HL-60 (cell line): ENCODE results near the gene FAM83G.

Experiments used
- DNase-seq, 2 experiments: peaks; one replicate each; pipeline ENCODE4 v3.0.0-alpha.2; 2010 to 2020; ENCODE audit warnings: low read depth in 1 of 2, low spot score in 1 of 2
- H3K27ac ChIP-seq: fragments of 250-450 bp; sonication (Bioruptor Pico); replicated peaks from 2 replicates; pipeline ENCODE4 v1.5.1; 2020; ENCODE audit warnings: mild to moderate bottlenecking, moderate library complexity
- H3K27me3 ChIP-seq: fragments of 250-450 bp; sonication (Bioruptor Pico); 2 replicates; pipeline ENCODE4 v1.5.1; 2021; ENCODE audit warnings: mild to moderate bottlenecking, moderate library complexity; ENCODE audit not compliant: insufficient read depth, poor library complexity, severe bottlenecking
- H3K4me3 ChIP-seq: replicated peaks from 2 replicates; pipeline ENCODE4 v1.5.1; 2011; ENCODE audit warnings: mild to moderate bottlenecking, control low read depth, low read length; ENCODE audit not compliant: insufficient read depth
- CTCF ChIP-seq: IDR thresholded peaks from one replicate; pipeline ENCODE4 v1.5.1; 2011; ENCODE audit warnings: low read length, control low read depth, inconsistent platforms; ENCODE audit not compliant: insufficient read depth
- GABPA ChIP-seq: IDR thresholded peaks from 2 replicates; pipeline ENCODE4 v1.6.1; 2012; ENCODE audit warnings: low read depth
- POLR2AphosphoS5 ChIP-seq: IDR thresholded peaks from 2 replicates; pipeline ENCODE4 v1.6.1; 2012; ENCODE audit warnings: low read depth
- REST ChIP-seq: IDR thresholded peaks from 2 replicates; pipeline ENCODE4 v1.6.1; 2012; ENCODE audit warnings: low read depth; ENCODE audit not compliant: insufficient replicate concordance
- SPI1 ChIP-seq: IDR thresholded peaks from 2 replicates; pipeline ENCODE4 v1.6.1; 2012; ENCODE audit warnings: low read depth, mild to moderate bottlenecking, borderline replicate concordance

FAM83G gene

GRCh38 chr17:18967916-18968315 is 36.6 kb downstream of the FAM83G start:
- H3K27me3 ChIP-seq: no peaks in the 10 kb centered on the region
- TF ChIP-seq CTCF (no peak), SPI1 (no peak), GABPA (no peak), POLR2AphosphoS5 (no peak), REST (no peak)
- no peak overlapping the region for H3K27ac ChIP-seq
- H3K4me3 ChIP-seq: no peak overlapping the region
- DNase-seq: no peak

DNA sequence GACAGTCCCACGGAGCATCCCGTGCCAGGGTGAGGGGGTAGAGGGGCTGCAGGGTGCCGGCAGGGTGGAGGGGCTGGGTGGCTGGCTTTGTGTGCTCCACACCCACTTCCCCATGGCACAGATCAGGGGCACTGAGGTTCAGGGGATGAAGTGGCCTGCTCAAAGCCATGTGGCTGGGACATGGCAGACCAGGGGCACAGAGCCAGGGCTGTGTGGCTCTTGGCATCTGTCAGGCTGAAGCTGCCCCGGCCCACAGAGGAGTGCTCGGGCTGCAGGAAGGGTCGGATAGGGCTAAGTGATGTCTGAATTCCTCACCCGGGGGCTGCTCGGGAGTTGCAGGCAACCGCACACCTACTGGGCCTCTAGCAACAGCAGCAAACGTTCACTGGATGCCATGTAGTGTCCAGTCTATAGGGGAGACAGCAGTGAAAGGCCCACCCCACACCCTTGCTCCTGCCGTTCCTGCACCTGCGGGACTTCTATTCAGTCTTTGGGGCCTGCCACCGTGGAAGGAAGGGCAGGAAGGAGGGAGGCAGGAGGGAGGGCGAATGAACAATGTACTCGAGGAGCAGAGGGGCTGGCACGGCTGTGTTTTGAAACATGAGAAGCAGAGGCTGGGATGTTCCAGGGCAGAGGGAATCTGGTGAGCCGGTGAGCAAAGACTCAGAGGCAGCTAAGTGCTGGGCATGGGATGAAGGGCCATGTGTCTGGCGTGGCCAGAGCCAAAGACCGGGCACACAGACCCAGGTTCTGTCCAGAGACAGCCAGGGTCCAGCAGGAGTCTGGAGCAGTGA is 37.5 kb downstream of the FAM83G start:
- no peak for DNase-seq
- no peak overlapping the region for H3K4me3 ChIP-seq
- TF ChIP-seq CTCF (no peak), REST (no peak), POLR2AphosphoS5 (no peak), GABPA (no peak), SPI1 (no peak)
- no peak overlapping the region for H3K27ac ChIP-seq
- H3K27me3 ChIP-seq: no peaks in the 10 kb centered on the region

DNA sequence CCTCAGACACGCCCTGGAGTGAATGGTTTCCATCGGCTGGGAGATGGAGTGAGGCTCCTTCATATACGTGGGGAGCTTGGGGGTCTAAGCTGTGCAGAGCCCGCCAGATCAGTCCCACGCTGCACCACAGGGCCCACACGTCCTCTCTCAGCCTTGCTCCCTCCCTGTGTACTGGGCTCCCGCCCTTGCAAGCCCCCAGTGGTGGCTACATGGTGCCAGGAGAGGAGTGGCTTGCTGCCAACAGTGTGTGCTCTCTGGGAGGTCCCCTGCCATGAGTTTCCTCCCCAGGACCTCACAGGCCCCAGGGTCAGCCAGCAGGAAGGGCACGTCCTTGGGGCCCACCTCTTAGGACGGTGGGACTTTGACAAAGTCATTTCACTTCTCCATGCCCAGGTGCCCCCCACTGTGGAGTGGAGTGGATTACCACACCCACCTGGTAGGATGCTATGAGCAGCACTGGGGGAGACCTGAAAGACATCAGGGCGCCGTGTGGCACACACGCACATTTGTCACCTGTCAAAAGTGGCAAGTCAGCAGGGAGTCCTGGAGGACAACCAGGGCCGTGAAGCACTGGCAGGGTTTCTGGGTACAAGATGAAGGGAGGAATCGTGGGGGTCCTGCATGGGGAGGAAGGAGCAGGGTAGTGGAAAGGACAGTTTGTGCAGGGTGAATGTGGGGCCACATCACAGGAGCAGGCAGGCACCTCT is 38.9 kb downstream of the FAM83G start:
- Histone ChIP-seq H3K4me3 (no peak overlapping the region), H3K27ac (no peak overlapping the region), H3K27me3 (no peaks in the 10 kb centered on the region)
- no peak for DNase-seq
- TF ChIP-seq GABPA: no peak
- TF ChIP-seq SPI1: no peak
- TF ChIP-seq REST: no peak
- TF ChIP-seq POLR2AphosphoS5: no peak
- TF ChIP-seq CTCF: no peak
